HUES48 (cell line): ENCODE results near the gene IRS2.

Experiments used
- H3K27ac ChIP-seq: one replicate; pipeline ENCODE4 v1.7.0; 2013; ENCODE audit warnings: low read depth, low read length, inconsistent platforms
- H3K27me3 ChIP-seq: 2 replicates; pipeline ENCODE4 v1.6.1; 2013; ENCODE audit warnings: mild to moderate bottlenecking, low read length; ENCODE audit not compliant: control insufficient read depth, insufficient read depth
- H3K36me3 ChIP-seq: 2 replicates; pipeline ENCODE4 v1.6.1; 2013; ENCODE audit warnings: low read length; ENCODE audit not compliant: control insufficient read depth, insufficient read depth
- H3K4me1 ChIP-seq: 2 replicates; pipeline ENCODE4 v1.6.1; 2013; ENCODE audit warnings: mild to moderate bottlenecking, low read length; ENCODE audit not compliant: control insufficient read depth, insufficient read depth
- H3K4me3 ChIP-seq: 2 replicates; pipeline ENCODE4 v1.5.1; 2013; ENCODE audit warnings: mild to moderate bottlenecking, low read depth, low read length
- H3K9ac ChIP-seq: 2 replicates; pipeline ENCODE4 v1.6.1; 2013; ENCODE audit warnings: mild to moderate bottlenecking, low read depth, low read length, moderate library complexity
- H3K9me3 ChIP-seq: 2 replicates; pipeline ENCODE4 v1.6.1; 2013; ENCODE audit warnings: low read length; ENCODE audit not compliant: control insufficient read depth, insufficient read depth

Gene IRS2

GRCh38 chr13:109717686-109718085 lies 68.7 kb downstream of the IRS2 start:
- Histone ChIP-seq H3K9ac (no peak overlapping the region), H3K4me1 (no peaks in the 10 kb centered on the region), H3K4me3 (no peak overlapping the region), H3K36me3 (no peaks in the 10 kb centered on the region), H3K27me3 (no peaks in the 10 kb centered on the region), H3K27ac (no peak overlapping the region), H3K9me3 (no peaks in the 10 kb centered on the region)

- Histone ChIP-seq H3K4me3 (no peak overlapping the region), H3K9ac (no peak overlapping the region), H3K4me1 (no peaks in the 10 kb centered on the region), H3K36me3 (no peaks in the 10 kb centered on the region), H3K27ac (no peak overlapping the region), H3K27me3 (no peaks in the 10 kb centered on the region), H3K9me3 (no peaks in the 10 kb centered on the region)
These were observed 70.5 kb downstream of the IRS2 start for GRCh38 chr13:109715902-109716301.

GRCh38 chr13:109713681-109714080 lies 72.7 kb downstream of the IRS2 start:
- no peaks in the 10 kb centered on the region for H3K36me3 ChIP-seq
- H3K9me3 ChIP-seq: no peaks in the 10 kb centered on the region
- H3K4me3 ChIP-seq: no peak overlapping the region
- H3K27ac ChIP-seq: no peak overlapping the region
- no peaks in the 10 kb centered on the region for H3K27me3 ChIP-seq
- no peaks in the 10 kb centered on the region for H3K4me1 ChIP-seq
- H3K9ac ChIP-seq: no peak overlapping the region

- Histone ChIP-seq H3K4me3 (no peak overlapping the region), H3K36me3 (no peaks in the 10 kb centered on the region), H3K9me3 (no peaks in the 10 kb centered on the region), H3K9ac (no peak overlapping the region), H3K27ac (no peak overlapping the region), H3K4me1 (0 out of 2 replicates have a peak, but pooled peaks cover 3% of the 10 kb centered on the region), H3K27me3 (no peaks in the 10 kb centered on the region)
These were observed 74.2 kb downstream of the IRS2 start for GRCh38 chr13:109712124-109712722.

GRCh38 chr13:109707742-109708617 lies 78.4 kb downstream of the IRS2 start:
- no peaks in the 10 kb centered on the region for H3K27me3 ChIP-seq
- no peak overlapping the region for H3K4me3 ChIP-seq
- H3K27ac ChIP-seq: no peak overlapping the region
- no peaks in the 10 kb centered on the region for H3K36me3 ChIP-seq
- H3K4me1 ChIP-seq: 0 out of 2 replicates have a peak, but pooled peaks cover 3% of the 10 kb centered on the region
- H3K9me3 ChIP-seq: no peaks in the 10 kb centered on the region
- no peak overlapping the region for H3K9ac ChIP-seq

GRCh38 chr13:109707044-109707741 lies 79.2 kb downstream of the IRS2 start:
- Histone ChIP-seq H3K27ac (no peak overlapping the region), H3K36me3 (no peaks in the 10 kb centered on the region), H3K9me3 (no peaks in the 10 kb centered on the region), H3K4me3 (no peak overlapping the region), H3K9ac (no peak overlapping the region), H3K27me3 (no peaks in the 10 kb centered on the region), H3K4me1 (0 out of 2 replicates have a peak, but pooled peaks cover 3% of the 10 kb centered on the region)

- Histone ChIP-seq H3K36me3 (no peaks in the 10 kb centered on the region), H3K4me1 (0 out of 2 replicates have a peak, but pooled peaks cover 3% of the 10 kb centered on the region), H3K9me3 (no peaks in the 10 kb centered on the region), H3K4me3 (no peak overlapping the region), H3K27ac (no peak overlapping the region), H3K9ac (no peak overlapping the region), H3K27me3 (no peaks in the 10 kb centered on the region)
These were observed 80.2 kb downstream of the IRS2 start for GRCh38 chr13:109706015-109706715.

- no peaks in the 10 kb centered on the region for H3K9me3 ChIP-seq
- H3K36me3 ChIP-seq: no peaks in the 10 kb centered on the region
- no peak overlapping the region for H3K27ac ChIP-seq
- H3K4me1 ChIP-seq: 0 out of 2 replicates have a peak, but pooled peaks cover 3% of the 10 kb centered on the region
- H3K9ac ChIP-seq: no peak overlapping the region
- H3K4me3 ChIP-seq: no peak overlapping the region
- H3K27me3 ChIP-seq: no peaks in the 10 kb centered on the region
These were observed 81.4 kb downstream of the IRS2 start for GRCh38 chr13:109704771-109705635.

- H3K27me3 ChIP-seq: no peaks in the 10 kb centered on the region
- no peaks in the 10 kb centered on the region for H3K36me3 ChIP-seq
- H3K4me3 ChIP-seq: no peak overlapping the region
- no peaks in the 10 kb centered on the region for H3K9me3 ChIP-seq
- H3K27ac ChIP-seq: no peak overlapping the region
- H3K4me1 ChIP-seq: 0 out of 2 replicates have a peak, but pooled peaks cover 3% of the 10 kb centered on the region
- H3K9ac ChIP-seq: no peak overlapping the region
These were observed 83.1 kb downstream of the IRS2 start for GRCh38 chr13:109703250-109703649.
